Ishikawa (cell line): Measurements from ENCODE around the gene OTUD1.

Experiments used
- RAD21 ChIP-seq: IDR thresholded peaks from 2 replicates; pipeline ENCODE4 v1.6.1; 2012; ENCODE audit warnings: low read depth
- USF1 ChIP-seq: IDR thresholded peaks from 2 replicates; pipeline ENCODE4 v1.6.1; 2012

- no peak for TF ChIP-seq RAD21
- no peak for TF ChIP-seq USF1
Observed at GRCh38 chr10:23419201-23419600, 19.7 kb upstream of the OTUD1 start.
